ENCODE data around the gene PCLO.

DNA sequence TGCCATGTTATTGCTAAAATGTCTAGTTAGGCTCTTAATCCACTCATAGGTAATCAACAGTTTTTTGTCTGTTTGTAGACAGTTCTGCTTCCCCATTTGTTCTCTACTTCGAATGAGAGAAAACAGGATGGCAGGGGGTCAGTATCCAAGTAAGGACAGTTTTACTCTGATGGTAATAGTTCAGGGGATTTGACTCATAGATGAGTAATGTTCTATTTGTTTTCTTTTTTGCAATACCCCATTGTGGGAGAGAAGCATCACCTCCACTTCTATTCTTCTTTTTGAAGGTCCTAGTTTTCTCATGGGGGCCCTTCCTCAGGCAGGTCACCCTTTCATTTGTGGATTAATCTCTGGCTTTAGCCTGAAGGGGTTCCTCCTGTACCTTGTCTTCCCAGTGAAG lies 13.9 kb downstream of the PCLO start:
- TF ChIP-seq GATA2 (IDR thresholded peaks at IDR 0.05; ENCODE audit: low read depth, low read length) = no peak
- no peak for TF ChIP-seq GATA3 (IDR thresholded peaks at IDR 0.05; ENCODE audit: low read depth, low read length)

All from SH-SY5Y (cell line).